ENCODE results near the gene TSC22D1.

The TSC22D1 gene

GRCh38 chr13:44474122-44474910, 101.8 kb downstream of the TSC22D1 start:
- no peak for TF ChIP-seq CTCF (conservative IDR thresholded peaks at IDR 0.05; ENCODE audit: low read length)
- TF ChIP-seq EZH2phosphoT487 (IDR thresholded peaks at IDR 0.05; ENCODE audit: borderline replicate concordance), result no peak
- Histone ChIP-seq H3K27me3 (ENCODE audit: insufficient read depth, low read length, poor library complexity, severe bottlenecking) (no peaks in the 10 kb centered on the region), H3K79me2 (ENCODE audit: insufficient read depth, low read length) (no peaks in the 10 kb centered on the region), H3K36me3 (ENCODE audit: insufficient read depth, low read length) (no peaks in the 10 kb centered on the region), H2AFZ (ENCODE audit: low read length) (no peak overlapping the region), H3K9me2 (replicated peaks; ENCODE audit: low read depth, low read length) (no peaks in the 10 kb centered on the region), H3K9ac (ENCODE audit: low read depth, low read length, poor library complexity, severe bottlenecking) (no peak overlapping the region), H4K20me1 (ENCODE audit: insufficient read depth, low read length, poor library complexity, severe bottlenecking) (no peaks in the 10 kb centered on the region), H3K4me3 (ENCODE audit: low read length, poor library complexity, severe bottlenecking) (no peak overlapping the region), H3K4me2 (ENCODE audit: low read depth, low read length, poor library complexity, severe bottlenecking) (no peak overlapping the region), H3F3A (ENCODE audit: low read depth) (no peaks in the 10 kb centered on the region), H3K9me3 (ENCODE audit: insufficient read depth, low read depth, low read length) (no peaks in the 10 kb centered on the region), H3K4me1 (ENCODE audit: insufficient read depth, low read length, poor library complexity, severe bottlenecking) (no peaks in the 10 kb centered on the region)

DNA sequence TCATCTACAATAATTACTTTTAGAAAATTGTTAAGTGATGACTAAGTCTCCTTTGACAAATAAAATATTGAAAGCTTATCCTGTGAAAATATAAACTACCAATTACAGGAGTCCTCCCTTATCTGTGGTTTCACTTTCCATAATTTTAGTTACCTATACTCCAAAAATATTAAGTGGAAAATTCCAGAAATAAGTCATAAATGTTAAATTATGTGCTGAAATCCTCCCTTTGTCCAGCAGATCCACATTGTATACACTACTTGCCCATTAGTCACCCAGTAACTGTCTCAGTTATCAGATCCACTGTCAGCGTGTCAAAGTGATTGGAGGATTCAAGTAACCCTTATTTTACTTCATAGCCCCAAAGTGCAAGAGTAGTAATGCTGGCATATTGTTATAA, 104.4 kb downstream of the TSC22D1 start:
- H4K20me1 ChIP-seq (ENCODE audit: insufficient read depth, low read length, poor library complexity, severe bottlenecking), result no peaks in the 10 kb centered on the region
- H3K9ac ChIP-seq (ENCODE audit: low read depth, low read length, poor library complexity, severe bottlenecking), result no peak overlapping the region
- no peak overlapping the region for H2AFZ ChIP-seq (ENCODE audit: low read length)
- H3K36me3 ChIP-seq (ENCODE audit: insufficient read depth, low read length), result no peaks in the 10 kb centered on the region
- no peaks in the 10 kb centered on the region for H3K79me2 ChIP-seq (ENCODE audit: insufficient read depth, low read length)
- no peak overlapping the region for H3K4me2 ChIP-seq (ENCODE audit: low read depth, low read length, poor library complexity, severe bottlenecking)
- H3K9me3 ChIP-seq (ENCODE audit: insufficient read depth, low read depth, low read length), result no peaks in the 10 kb centered on the region
- no peaks in the 10 kb centered on the region for H3F3A ChIP-seq (ENCODE audit: low read depth)
- H3K4me1 ChIP-seq (ENCODE audit: insufficient read depth, low read length, poor library complexity, severe bottlenecking), result no peaks in the 10 kb centered on the region
- no peak for TF ChIP-seq CTCF (conservative IDR thresholded peaks at IDR 0.05; ENCODE audit: low read length)
- TF ChIP-seq EZH2phosphoT487 (IDR thresholded peaks at IDR 0.05; ENCODE audit: borderline replicate concordance), result no peak
- no peaks in the 10 kb centered on the region for H3K9me2 ChIP-seq (replicated peaks; ENCODE audit: low read depth, low read length)
- no peaks in the 10 kb centered on the region for H3K27me3 ChIP-seq (ENCODE audit: insufficient read depth, low read length, poor library complexity, severe bottlenecking)
- H3K4me3 ChIP-seq (ENCODE audit: low read length, poor library complexity, severe bottlenecking), result no peak overlapping the region

GRCh38 chr13:44470638-44471562, 105.2 kb downstream of the TSC22D1 start:
- Histone ChIP-seq H3K4me3 (ENCODE audit: low read length, poor library complexity, severe bottlenecking) (no peak overlapping the region), H3K4me2 (ENCODE audit: low read depth, low read length, poor library complexity, severe bottlenecking) (no peak overlapping the region), H3K9me2 (replicated peaks; ENCODE audit: low read depth, low read length) (no peaks in the 10 kb centered on the region), H3K4me1 (ENCODE audit: insufficient read depth, low read length, poor library complexity, severe bottlenecking) (no peaks in the 10 kb centered on the region), H4K20me1 (ENCODE audit: insufficient read depth, low read length, poor library complexity, severe bottlenecking) (no peaks in the 10 kb centered on the region), H3K9me3 (ENCODE audit: insufficient read depth, low read depth, low read length) (no peaks in the 10 kb centered on the region), H3K36me3 (ENCODE audit: insufficient read depth, low read length) (no peaks in the 10 kb centered on the region), H3K79me2 (ENCODE audit: insufficient read depth, low read length) (no peaks in the 10 kb centered on the region), H3K9ac (ENCODE audit: low read depth, low read length, poor library complexity, severe bottlenecking) (no peak overlapping the region), H2AFZ (ENCODE audit: low read length) (no peak overlapping the region), H3K27me3 (ENCODE audit: insufficient read depth, low read length, poor library complexity, severe bottlenecking) (no peaks in the 10 kb centered on the region), H3F3A (ENCODE audit: low read depth) (no peaks in the 10 kb centered on the region)
- peak; percentile 63 for TF ChIP-seq CTCF (conservative IDR thresholded peaks at IDR 0.05; ENCODE audit: low read length)
- no peak for TF ChIP-seq EZH2phosphoT487 (IDR thresholded peaks at IDR 0.05; ENCODE audit: borderline replicate concordance)
